Ovary (tissue), 3 donors: ENCODE results near the gene SYS1.

ENCODE experiments used
- CTCF ChIP-seq, 3 donors: fragments of 450-650 bp in 2 of 3; fragments of 200-600 bp in 1 of 3; IDR thresholded peaks; one replicate each; pipeline versions ENCODE4 v1.5.1 to v1.8.0; 2016 to 2022; ENCODE audit warnings: antibody characterized with exemption in 3 of 3, mild to moderate bottlenecking in 1 of 3
- POLR2A ChIP-seq: fragments of 450-650 bp; IDR thresholded peaks from one replicate; pipeline ENCODE4 v1.6.1; 2017; ENCODE audit warnings: antibody characterized with exemption, mild to moderate bottlenecking, moderate library complexity
- donor health status: DM: no; HTN: no; CAD: no.

GRCh38 chr20:45342855-45343531 lies 20.0 kb upstream of the SYS1 start:
- no peak for TF ChIP-seq CTCF (IDR thresholded peaks at IDR 0.05)
- no peak for TF ChIP-seq POLR2A
